HCEC 1CT (cell line): ENCODE data around the gene GJA5.
"Not testable (repeated sequence)": the region's sequence is repeated elsewhere in the genome, so short reads cannot be mapped to it uniquely, and the experiment has no call there.

Experiments
- DNase-seq: peaks from one replicate; pipeline ENCODE4 v3.0.0-alpha.2; 2017

Gene GJA5

DNA sequence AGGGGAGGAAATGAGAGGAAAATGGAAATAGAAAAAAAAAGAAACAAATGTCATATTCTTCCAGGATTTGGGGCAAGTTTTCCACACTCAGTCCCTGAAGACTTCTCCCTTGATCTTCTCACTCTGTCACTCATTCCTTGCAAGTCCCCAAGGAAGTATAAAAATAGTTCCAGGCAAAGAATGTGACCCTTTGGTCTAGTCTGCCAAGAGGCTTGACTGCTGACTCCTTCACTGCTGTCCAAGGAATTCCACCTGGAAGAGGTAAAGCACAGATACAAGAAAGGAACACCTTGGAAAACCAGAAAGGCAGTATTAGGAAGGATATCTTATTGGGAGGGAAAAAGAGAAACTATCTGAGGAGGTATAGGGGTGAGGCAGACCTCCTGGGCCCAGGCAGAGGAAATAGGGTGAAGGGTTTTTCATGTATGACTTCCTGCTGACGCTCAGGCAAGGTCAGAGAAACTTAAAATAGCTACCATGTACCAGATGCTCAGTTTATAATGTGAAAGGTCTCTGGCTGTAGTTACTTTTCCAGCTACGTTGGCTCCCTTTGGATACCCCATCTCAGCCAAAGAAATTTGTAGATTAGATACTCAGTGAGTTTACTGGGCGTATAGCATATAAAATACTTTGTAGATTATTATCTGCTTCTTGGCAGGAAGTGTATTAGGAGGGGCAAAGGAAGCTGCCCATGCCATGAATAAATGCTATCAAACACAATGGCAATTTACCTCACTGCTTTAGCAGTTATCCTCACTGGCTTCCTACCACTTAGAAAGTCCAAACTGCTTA, 2.0 kb upstream of the GJA5 start:
- DNase-seq = no peak

DNA sequence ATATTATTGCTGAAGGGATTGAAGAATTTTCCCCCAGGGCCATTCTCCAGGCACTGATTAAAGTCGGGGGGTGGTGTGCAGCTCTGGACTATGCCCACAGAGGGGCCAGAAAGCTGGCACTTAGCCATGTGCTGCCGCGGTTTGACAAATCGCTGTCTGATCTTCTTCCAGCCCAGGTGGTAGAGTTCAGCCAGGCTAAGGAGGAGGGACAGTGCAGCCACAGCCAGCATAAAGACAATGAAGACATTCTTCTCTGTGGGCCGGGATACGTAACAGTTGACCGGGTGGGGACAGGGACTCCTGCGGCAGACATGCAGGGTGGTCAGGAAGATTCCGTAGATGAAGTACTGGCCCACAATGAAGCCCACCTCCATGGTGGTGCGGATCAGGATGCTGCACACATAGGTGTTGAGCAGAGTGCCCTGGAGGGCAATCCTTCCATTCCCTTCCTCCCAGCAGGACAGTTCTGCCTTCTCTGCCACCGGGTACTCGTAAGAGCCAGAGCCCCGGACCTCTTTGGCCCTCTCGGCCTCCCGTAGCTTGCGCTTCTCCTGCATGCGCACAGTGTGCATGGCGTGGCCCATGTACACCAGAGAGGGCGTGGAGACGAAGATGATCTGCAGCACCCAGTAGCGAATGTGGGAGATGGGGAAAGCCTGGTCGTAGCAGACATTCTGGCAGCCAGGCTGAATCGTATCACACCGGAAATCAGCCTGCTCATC, 1.9 kb downstream of the GJA5 start:
- DNase-seq = no peak

GRCh38 chr1:147757015-147757990, 3.1 kb downstream of the GJA5 start:
- no peak for DNase-seq

DNA sequence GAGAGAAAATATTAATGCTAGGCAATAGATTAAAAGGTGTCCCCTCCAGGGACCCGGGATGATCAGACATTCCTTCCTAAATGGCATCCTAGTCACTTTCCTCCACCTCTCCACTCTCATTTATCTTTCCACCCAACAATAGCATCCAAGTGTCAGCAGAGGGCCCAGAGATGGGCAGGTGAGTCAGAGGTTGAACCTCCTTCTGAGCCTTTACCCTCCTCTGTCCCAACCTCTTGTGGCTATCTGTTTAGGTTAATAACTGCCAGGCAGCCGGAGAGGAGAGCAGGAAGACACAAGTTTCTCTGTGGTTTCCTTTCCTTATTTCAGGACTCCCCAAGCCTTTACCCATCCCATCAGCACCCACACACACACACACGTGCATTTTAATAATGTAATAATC, 4.1 kb downstream of the GJA5 start:
- DNase-seq = no peak

DNA sequence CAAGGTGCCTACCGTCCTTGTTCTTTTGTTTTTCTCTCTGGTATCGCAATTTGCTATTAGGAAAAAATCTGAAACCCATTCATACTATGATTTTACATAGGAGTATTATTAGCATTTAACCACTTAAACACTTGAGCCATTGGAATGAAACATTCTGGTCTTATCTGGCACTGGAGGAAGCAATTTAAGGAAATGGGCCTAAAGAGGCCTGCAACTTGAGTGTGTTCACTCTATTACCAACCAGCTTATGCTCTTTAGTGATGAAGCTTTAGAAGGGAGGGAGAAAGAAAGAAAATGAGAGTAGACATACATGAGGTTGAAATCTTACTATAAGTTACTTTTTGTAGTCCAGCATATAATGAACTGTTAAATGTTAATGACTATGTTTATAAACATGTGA, 5.7 kb downstream of the GJA5 start:
- no peak for DNase-seq

DNA sequence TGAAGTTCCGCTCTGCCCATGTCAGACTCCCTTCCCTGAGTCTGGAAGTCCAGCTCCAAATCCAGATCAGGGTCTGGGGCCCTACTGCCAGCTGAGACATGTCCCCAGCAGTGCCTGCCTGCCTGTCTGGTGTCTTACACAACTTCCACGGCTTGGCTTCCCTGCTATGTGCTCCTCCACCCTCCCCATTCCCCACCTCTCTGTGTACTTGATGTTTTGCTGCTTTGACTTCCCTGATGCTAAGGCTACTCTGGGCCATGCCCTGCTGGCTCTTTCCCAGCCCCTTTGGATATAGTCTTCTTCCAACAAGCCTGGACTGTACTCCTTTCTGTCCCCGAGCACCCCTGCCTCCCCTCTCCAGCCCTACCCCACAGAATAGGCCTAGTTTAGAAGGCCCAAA, 7.3 kb downstream of the GJA5 start:
- no peak for DNase-seq

GRCh38 chr1:147752511-147752910, 7.9 kb downstream of the GJA5 start:
- no peak for DNase-seq

DNA sequence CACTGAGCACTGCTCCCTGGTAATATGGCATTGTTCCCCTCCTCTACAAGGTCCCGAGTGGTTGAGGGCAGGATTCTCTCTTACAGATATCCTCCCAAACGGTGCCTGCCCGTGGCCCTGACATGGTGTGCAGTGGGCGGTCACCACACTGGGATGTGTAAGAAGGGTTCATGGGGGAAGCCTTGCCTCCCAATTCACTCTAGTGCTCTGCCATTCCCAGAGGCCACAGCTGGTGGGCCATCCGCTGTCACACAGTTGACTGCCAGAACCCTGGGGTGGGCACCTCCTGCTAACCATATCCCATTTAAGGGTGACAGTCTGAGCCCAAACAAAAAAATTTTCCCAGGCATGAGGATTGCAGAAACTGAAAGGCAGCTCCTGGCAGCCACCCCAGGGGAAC, 9.1 kb downstream of the GJA5 start:
- no peak for DNase-seq

DNA sequence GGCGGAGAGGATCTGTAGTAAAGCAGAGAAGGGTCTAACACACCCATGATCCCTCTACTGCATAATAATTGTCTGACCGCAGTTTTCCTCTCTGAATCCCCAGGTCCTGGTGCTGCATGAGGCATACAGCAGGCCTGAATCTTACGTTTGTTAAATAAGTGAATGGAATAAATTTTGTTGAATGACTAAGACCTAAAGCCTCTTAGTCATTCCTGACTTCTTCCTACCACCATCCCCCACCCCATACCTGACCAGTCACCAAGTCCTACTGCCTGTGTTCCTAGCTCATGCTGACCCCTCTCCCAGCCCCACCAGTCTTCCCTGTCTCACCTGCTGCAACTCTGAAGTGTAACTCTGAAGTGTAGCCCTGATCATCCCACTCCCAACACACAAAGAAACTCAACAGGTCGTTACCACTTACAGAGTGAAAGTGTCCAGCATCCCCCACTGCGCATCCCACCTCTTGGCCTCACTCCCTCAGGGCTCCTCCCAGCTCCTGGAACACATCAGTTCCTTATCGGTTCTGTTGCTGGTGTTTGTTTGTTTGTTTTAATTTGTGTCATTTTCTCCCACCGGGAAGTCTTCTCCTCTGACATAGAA, 9.7 kb downstream of the GJA5 start:
- DNase-seq = no peak

DNA sequence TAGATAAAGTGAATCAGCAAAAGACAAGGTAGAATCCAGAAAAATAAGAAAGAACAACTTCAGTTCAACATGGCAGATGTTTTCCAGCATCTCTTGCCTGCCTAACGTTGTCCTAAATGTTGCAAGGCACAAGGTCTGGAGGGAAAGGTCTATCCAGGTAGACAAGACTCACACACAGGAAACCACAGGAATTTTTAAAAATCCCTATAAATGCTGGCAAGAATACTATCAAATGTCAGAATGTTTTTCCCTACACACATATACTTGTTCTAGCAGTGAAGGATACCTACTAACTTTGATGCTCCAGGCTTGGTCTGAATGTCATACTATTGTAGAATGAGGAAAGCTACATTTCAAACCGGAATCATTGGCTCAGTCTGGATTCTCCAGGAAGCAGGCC, 10.6 kb downstream of the GJA5 start:
- no peak for DNase-seq

DNA sequence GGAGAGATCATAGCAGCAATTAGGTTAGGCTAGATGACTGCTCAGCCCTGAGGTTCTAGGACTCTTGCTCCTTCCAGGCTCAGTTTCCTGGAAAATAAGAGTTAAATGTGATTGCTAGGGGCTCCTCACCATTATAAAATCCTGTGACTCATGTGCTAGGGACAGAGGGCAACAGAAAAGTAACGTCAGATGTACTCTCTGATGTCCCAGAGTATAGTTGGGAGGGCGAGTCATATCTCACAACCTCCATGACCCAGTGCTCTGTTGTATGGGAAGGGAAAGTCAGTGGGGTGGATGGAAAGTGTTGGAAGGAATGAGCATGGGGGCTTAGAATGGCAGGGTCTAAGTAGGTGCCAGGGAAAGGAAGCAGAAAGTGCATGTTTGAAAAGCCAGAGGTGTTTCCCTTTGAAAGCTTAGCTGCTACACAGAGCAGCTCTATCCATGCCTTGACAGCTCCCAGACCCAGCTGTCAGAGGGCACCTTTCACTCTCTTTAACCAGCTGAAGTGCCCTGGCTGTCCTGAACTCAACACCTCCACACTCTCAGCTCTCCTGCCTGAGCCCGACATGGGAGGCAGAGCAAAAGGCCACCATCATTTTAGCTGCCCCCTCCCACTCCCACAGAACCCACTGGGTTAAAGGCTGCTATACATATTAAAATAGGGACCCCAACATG, 11.6 kb downstream of the GJA5 start:
- no peak for DNase-seq

GRCh38 chr1:147747966-147748365, 12.4 kb downstream of the GJA5 start:
- DNase-seq = no peak

DNA sequence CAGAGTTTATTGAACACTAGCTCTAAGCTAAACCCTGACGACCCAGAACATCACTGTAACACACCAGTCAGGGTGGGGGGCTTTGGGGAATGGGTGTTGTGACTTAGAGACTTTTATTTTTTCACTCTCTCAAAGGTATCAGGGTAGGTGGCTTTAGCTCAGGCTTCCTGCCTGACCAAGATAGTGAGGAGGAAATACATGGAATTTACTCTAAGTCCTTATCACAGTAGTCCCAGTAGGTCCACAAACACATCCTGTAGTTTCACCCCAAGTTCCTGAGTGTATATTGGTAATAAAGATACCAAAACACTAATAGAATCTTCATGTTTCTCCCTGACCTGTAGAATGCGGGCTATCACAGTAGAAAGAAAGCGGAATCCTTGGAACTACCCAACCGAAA, 15.1 kb downstream of the GJA5 start:
- no peak for DNase-seq

DNA sequence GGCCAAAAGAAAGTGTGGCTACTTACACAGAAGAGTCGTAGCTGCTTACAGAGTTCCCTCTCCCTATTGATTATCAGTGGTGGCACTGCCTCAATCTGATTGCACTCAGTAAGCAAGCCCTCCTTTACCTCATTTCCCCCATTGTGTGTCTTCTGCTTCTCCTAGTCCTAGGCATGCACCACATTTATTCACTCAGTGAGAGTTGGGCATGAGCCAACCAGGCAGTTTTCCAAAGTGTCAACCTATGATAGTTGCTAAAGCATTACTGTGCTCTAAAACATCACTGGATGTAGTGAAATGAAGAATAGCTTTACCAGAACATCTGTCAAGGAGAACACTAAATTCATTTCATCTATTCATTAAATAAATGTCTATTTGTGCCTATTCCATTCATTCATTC, 19.3 kb downstream of the GJA5 start:
- no peak for DNase-seq

DNA sequence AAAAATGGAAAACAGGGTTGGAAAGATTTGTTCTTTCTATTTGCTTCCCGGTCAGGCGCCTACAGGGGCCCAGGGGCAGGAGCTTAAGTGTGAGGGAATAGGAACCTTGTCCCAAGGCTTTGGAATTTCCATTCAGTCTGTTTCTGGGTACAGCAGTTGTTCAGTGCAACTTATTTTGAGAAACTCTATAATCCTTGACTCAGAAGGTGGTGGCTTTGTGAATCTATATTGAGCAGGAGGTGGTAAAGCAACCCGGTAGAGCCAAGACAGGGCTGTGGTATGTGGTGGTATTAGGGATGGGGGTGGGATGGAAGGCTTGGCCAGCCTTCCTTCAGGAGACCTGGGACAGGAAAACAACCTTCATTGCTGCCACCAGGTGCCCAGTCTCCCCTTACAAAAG, 20.0 kb downstream of the GJA5 start:
- no peak for DNase-seq

DNA sequence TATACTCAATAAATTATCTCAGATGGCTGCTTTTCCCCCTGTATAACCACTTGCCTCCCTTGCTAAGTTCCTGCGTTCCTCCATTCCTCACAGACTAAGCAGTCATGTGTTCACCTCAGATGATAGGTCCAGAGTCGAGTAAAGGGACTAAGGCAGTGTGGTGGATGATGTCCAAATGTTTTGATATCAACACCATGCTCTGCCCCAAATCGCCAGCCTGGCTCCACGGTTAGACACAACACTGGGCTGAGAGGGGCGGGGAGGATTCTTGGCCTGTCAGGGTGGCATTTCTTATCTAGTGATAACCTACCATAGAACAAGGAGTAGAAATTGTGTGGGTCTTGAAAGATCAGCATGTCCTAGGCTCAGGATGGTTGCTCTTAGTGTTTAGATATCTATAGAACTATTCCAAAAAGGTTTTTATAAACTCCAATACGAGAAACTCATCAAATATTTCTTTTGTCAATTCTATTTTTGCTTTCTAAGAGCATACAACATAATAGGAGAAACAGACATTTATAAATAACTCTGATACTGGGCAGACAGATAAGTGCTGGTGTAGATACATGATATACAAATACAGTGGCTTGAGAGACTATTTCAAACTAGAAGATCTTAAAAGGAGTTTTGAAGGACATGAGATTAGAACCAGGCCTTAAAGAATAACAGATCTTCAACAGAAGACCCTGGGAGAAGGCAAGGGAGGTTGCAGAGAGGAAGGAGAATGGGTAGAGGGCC, 21.5 kb downstream of the GJA5 start:
- DNase-seq = no peak

GRCh38 chr1:147738129-147738528, 22.3 kb downstream of the GJA5 start:
- DNase-seq = no peak

DNA sequence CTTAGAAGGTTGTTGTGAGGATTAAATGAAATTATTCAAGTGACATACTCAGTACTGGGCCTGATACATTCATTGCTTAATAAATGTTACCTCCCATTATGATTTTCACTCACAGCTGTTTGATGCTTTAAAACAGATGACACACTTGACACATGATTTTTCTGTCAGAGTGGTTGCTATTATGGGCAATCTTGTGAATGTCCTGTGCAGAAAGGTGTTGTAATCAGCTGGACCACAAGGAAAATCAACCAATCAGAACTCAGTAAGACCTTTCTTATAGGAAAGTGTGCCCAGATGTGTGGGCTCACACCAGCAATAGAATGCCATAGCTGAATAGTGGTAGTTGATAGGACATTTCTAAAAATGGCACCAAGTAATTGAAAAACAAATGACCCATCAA, 23.5 kb downstream of the GJA5 start:
- DNase-seq = no peak

- DNase-seq = no peak
Measured at GRCh38 chr1:147735423-147735822, 25.0 kb downstream of the GJA5 start.

- not testable (repeated sequence) for DNase-seq
Measured at GRCh38 chr1:147734291-147734841, 26.0 kb downstream of the GJA5 start.

GRCh38 chr1:147729315-147729714, 31.1 kb downstream of the GJA5 start:
- DNase-seq = no peak
